ENCODE measurements around the gene SLC39A11.
"Not testable (repeated sequence)": the region's sequence is repeated elsewhere in the genome, so short reads cannot be mapped to it uniquely, and the experiment has no call there.

The SLC39A11 gene

GRCh38 chr17:72999474-72999873 lies 93.0 kb downstream of the SLC39A11 start:
- not testable (repeated sequence) for DNase-seq

- DNase-seq = no peak
Measured at GRCh38 chr17:72998343-72998742, 94.1 kb downstream of the SLC39A11 start.

GRCh38 chr17:72997559-72997958 lies 94.9 kb downstream of the SLC39A11 start:
- no peak for DNase-seq

GRCh38 chr17:72996791-72997190 lies 95.7 kb downstream of the SLC39A11 start:
- DNase-seq = no peak

- DNase-seq = no peak
Measured at GRCh38 chr17:72995008-72995656, 97.4 kb downstream of the SLC39A11 start.

- DNase-seq = not testable (repeated sequence)
Measured at GRCh38 chr17:72992783-72993467, 99.6 kb downstream of the SLC39A11 start.

- no peak for DNase-seq
Measured at GRCh38 chr17:72991651-72992050, 100.8 kb downstream of the SLC39A11 start.

- no peak for DNase-seq
Measured at GRCh38 chr17:72989074-72989610, 103.3 kb downstream of the SLC39A11 start.

- no peak for DNase-seq
Measured at GRCh38 chr17:72988451-72988850, 104.0 kb downstream of the SLC39A11 start.

- no peak for DNase-seq
Measured at GRCh38 chr17:72987166-72987565, 105.3 kb downstream of the SLC39A11 start.

GRCh38 chr17:72985882-72986720 lies 106.4 kb downstream of the SLC39A11 start:
- peak; percentile 10 for DNase-seq

GRCh38 chr17:72984926-72985325 lies 107.6 kb downstream of the SLC39A11 start:
- DNase-seq = no peak

GRCh38 chr17:72984145-72984925 lies 108.2 kb downstream of the SLC39A11 start:
- no peak for DNase-seq

GRCh38 chr17:72982680-72983079 lies 109.8 kb downstream of the SLC39A11 start:
- DNase-seq = no peak

- DNase-seq = no peak
Measured at GRCh38 chr17:72978593-72979218, 113.8 kb downstream of the SLC39A11 start.

GRCh38 chr17:72977771-72978417 lies 114.6 kb downstream of the SLC39A11 start:
- DNase-seq = no peak

GRCh38 chr17:72976971-72977770 lies 115.3 kb downstream of the SLC39A11 start:
- DNase-seq = no peak

GRCh38 chr17:72975509-72975908 lies 117.0 kb downstream of the SLC39A11 start:
- DNase-seq = no peak

- DNase-seq = no peak
Measured at GRCh38 chr17:72974605-72975232, 117.8 kb downstream of the SLC39A11 start.
